Stimulated activated CD4-positive, alpha-beta T cell treated with anti-CD3 and anti-CD28 coated beads, TNF-alpha, amount 100 ng/mL, for 1 hour (primary cell): Measurements from ENCODE around the gene ANXA5.

Experiments used
- DNase-seq, 3 donors: peaks; one replicate each; pipeline ENCODE4 v3.0.0-alpha.2; 2020; ENCODE audit warnings: low read depth in 3 of 3, low spot score in 1 of 3

The ANXA5 gene

GRCh38 chr4:121650741-121651140, 46.0 kb downstream of the ANXA5 start:
- DNase-seq, result no peak

GRCh38 chr4:121648516-121648915, 48.3 kb downstream of the ANXA5 start:
- DNase-seq, result no peak

GRCh38 chr4:121642876-121643585, 53.7 kb downstream of the ANXA5 start:
- DNase-seq, result no peak

GRCh38 chr4:121642292-121642691, 54.5 kb downstream of the ANXA5 start:
- no peak for DNase-seq

- DNase-seq, result no peak
These were observed 63.1 kb downstream of the ANXA5 start for GRCh38 chr4:121633653-121634052.

- no peak for DNase-seq
These were observed 64.1 kb downstream of the ANXA5 start for GRCh38 chr4:121632636-121633035.
